HepG2 (cell line): Measurements from ENCODE around the gene STXBP5L. TPM values are rescaled to one million over a fixed set of nuclear protein-coding genes. Genes with fewer than 3 reads are reported as not detected.
"Not testable (repeated sequence)": the region's sequence is repeated elsewhere in the genome, so short reads cannot be mapped to it uniquely, and the experiment has no call there.

Experiments
- ATAC-seq: fragments of 200-7000 bp; cut with Tn5 transposase; 3 replicates; pipeline ENCODE4 v1.9.1; 2020; ENCODE audit warnings: mild to moderate bottlenecking, moderate library complexity
- BruUV-seq: library from RNA; stranded (reverse); fragments of 400-500 nt; replicated peaks from 2 replicates; lab custom pipeline; 2021; lab: Mats Ljungman, UMichigan
- CTCF ChIA-PET: fragments of 300-600 bp; formaldehyde crosslinking; extraction: SDS; loops from one replicate; lab custom pipeline; 2021; ENCODE audit warnings: low total read pairs, inconsistent platforms, low intra/inter-chr PET ratio; lab: Yijun Ruan, JAX
- POLR2A ChIA-PET: fragments of 350-600 bp; sonication (Branson Sonifier 250); formaldehyde crosslinking; loops from one replicate; lab custom pipeline; 2020; ENCODE audit warnings: antibody characterized with exemption, inconsistent platforms; lab: Yijun Ruan, JAX
- DNase-seq: peaks from one replicate; pipeline ENCODE4 v3.0.0-alpha.2; 2015; ENCODE audit warnings: low spot score
- FAIRE-seq: peaks from 3 replicates; lab custom pipeline; 2011; peaks lifted over from hg19 to GRCh38; lab: Jason Lieb, UNC
- H2AFZ ChIP-seq: one replicate; pipeline ENCODE4 v1.6.1; 2011; ENCODE audit warnings: low read length, inconsistent platforms
- H3K27ac ChIP-seq: fragments of 300-600 bp; 3 replicates; pipeline ENCODE4 v1.8.0; 2011; ENCODE audit warnings: mixed run types, mild to moderate bottlenecking, mixed read lengths, low read length, inconsistent platforms; ENCODE audit not compliant: insufficient read depth; ENCODE audit errors: extremely low read length
- H3K27me3 ChIP-seq, 2 experiments: fragments of 200-600 bp in 1 of 2; 2 replicates in 1 of 2; 3 replicates in 1 of 2; pipeline versions ENCODE4 v1.6.0 to v1.8.0; 2011; ENCODE audit warnings: low read length in 2 of 2, mild to moderate bottlenecking in 2 of 2, moderate library complexity in 2 of 2, inconsistent platforms in 1 of 2; ENCODE audit not compliant: insufficient read depth in 2 of 2, control insufficient read depth in 1 of 2
- H3K36me3 ChIP-seq, 2 experiments: fragments of 200-600 bp in 1 of 2; replicated peaks in 1 of 2; 2 replicates in 1 of 2; 3 replicates in 1 of 2; pipeline versions ENCODE4 v1.5.1 to v1.8.0; 2011; ENCODE audit warnings: low read length in 2 of 2, inconsistent platforms in 1 of 2; ENCODE audit not compliant: insufficient read depth in 2 of 2, control insufficient read depth in 1 of 2
- H3K4me1 ChIP-seq: 2 replicates; pipeline ENCODE4 v1.5.1; 2012; ENCODE audit warnings: low read length, inconsistent platforms; ENCODE audit not compliant: insufficient read depth
- H3K4me2 ChIP-seq: 2 replicates; pipeline ENCODE4 v1.6.0; 2011; ENCODE audit warnings: low read depth, low read length, inconsistent platforms
- H3K4me3 ChIP-seq, 3 experiments: fragments of 200-600 bp in 1 of 3; sonication (generic), shearing (Covaris generic) in 1 of 3; replicated peaks in 1 of 3; 2 replicates each; pipeline ENCODE4 v1.5.1; 2011 to 2016; ENCODE audit warnings: low read length in 3 of 3, inconsistent platforms in 2 of 3, low read depth in 2 of 3, mild to moderate bottlenecking in 2 of 3, control low read depth in 1 of 3, mixed read lengths in 1 of 3; ENCODE audit not compliant: insufficient read depth in 1 of 3
- H3K79me2 ChIP-seq: one replicate; pipeline ENCODE4 v1.6.1; 2011; ENCODE audit warnings: low read length, inconsistent platforms; ENCODE audit not compliant: insufficient read depth
- H3K9ac ChIP-seq: 2 replicates; pipeline ENCODE4 v1.6.0; 2011; ENCODE audit warnings: mild to moderate bottlenecking, low read depth, low read length, inconsistent platforms; ENCODE audit not compliant: insufficient read depth
- H3K9me3 ChIP-seq: 2 replicates; pipeline ENCODE4 v1.5.1; 2012; ENCODE audit warnings: mild to moderate bottlenecking, low read length
- H4K20me1 ChIP-seq: 2 replicates; pipeline ENCODE4 v1.6.0; 2011; ENCODE audit warnings: inconsistent platforms, mild to moderate bottlenecking, low read length, moderate library complexity; ENCODE audit not compliant: insufficient read depth
- EZH2 ChIP-seq: conservative IDR thresholded peaks from 2 replicates; pipeline ENCODE4 v1.6.1; 2012; ENCODE audit warnings: mild to moderate bottlenecking, low read depth, low read length, moderate library complexity
- SRY ChIP-seq: sonication (generic); formaldehyde crosslinking; IDR thresholded peaks from 2 replicates; pipeline ENCODE4 v1.8.0; 2022; ENCODE audit warnings: mild to moderate bottlenecking, missing genetic modification reagents
- ZNF414 ChIP-seq: sonication (generic); formaldehyde crosslinking; IDR thresholded peaks from 2 replicates; pipeline ENCODE4 v1.5.0; 2020; ENCODE audit warnings: missing genetic modification reagents
- ZNF746 ChIP-seq: sonication (generic); formaldehyde crosslinking; IDR thresholded peaks from 2 replicates; pipeline ENCODE4 v1.8.0; 2022; ENCODE audit warnings: mild to moderate bottlenecking, missing genetic modification reagents
- WGBS: methylation state at CpG from one replicate; pipeline ENCODE4 v1.1.6; 2017; ENCODE audit warnings: low lambda C conversion rate; 5-methylcytosine and 5-hydroxymethylcytosine counted together
- in situ Hi-C: cut with HindIII; loops from 2 replicates; pipeline ENCODE4 v1.10.0; 2017; ENCODE audit warnings: low pct_unique_long_range_greater_than_20kb; ENCODE audit not compliant: extremely low pct_ligation_motif_present
- intact Hi-C: fragments of 100-400 bp; cut with micrococcal nuclease; formaldehyde crosslinking; loops from one replicate; pipeline ENCODE4 v1.10.0; 2022; ENCODE audit not compliant: unreplicated experiment
- polyA plus RNA-seq, 8 experiments: library from polyadenylated mRNA; depleted of rRNA in 3 of 8; stranded (reverse) in 7 of 8; unstranded in 1 of 8; fragments of >200 nt; fragmentation: Illumina TruSeq in 4 of 8; extraction: Trizol in 4 of 8; gene quantifications; 2 replicates each; pipeline versions ENCODE4 v1.2.1 to v1.2.3, GENCODE V29; 2011 to 2016; ENCODE audit warnings: low read depth in 4 of 8, missing spikeins in 1 of 8, mixed read lengths in 1 of 8; ENCODE audit not compliant: insufficient read depth in 1 of 8
- total RNA-seq, 5 experiments: library from RNA; depleted of rRNA; stranded (reverse); fragments of >200 nt; fragmentation: Illumina TruSeq; extraction: Trizol; gene quantifications; 2 replicates each; pipeline ENCODE4 v1.2.3, GENCODE V29; 2016; ENCODE audit warnings: low read depth in 1 of 5
- TF ChIP-seq, protein P1 (sequence below): sonication (generic); formaldehyde crosslinking; IDR thresholded peaks from 2 replicates; pipeline ENCODE4 v1.5.0; 2020; ENCODE audit warnings: missing genetic modification reagents, mild to moderate bottlenecking, borderline replicate concordance
- TF ChIP-seq, protein P2 (sequence below): IDR thresholded peaks from 2 replicates; pipeline ENCODE4 v1.6.1; 2016; ENCODE audit warnings: missing genetic modification reagents, missing compliant biosample characterization

Gene STXBP5L
- total and polyA plus RNA-seq, 2 of the 13 experiments (the other 11 are each of a cell fraction or from before 2014, with no cell fraction given) = not detected

DNA sequence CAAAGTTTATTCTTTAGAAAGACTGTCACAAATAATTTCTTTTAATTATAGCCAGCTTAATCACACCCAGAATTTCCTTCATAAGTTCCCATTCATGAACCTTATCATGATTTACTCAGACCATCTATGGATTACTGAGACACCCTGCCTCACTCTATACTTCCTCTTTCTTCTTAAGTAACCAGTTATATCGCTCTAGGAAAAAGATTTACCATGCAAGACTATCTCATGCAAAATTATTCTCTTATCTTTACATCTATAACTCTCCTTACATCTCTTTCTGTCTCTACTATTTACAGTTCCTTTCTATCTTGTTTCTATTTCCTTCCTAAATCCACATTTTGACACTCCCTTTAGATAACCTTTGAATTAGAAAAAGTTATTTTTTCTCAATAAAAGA is 321.0 kb downstream of the STXBP5L start (continued):
- TF ChIP-seq, protein P1, sequence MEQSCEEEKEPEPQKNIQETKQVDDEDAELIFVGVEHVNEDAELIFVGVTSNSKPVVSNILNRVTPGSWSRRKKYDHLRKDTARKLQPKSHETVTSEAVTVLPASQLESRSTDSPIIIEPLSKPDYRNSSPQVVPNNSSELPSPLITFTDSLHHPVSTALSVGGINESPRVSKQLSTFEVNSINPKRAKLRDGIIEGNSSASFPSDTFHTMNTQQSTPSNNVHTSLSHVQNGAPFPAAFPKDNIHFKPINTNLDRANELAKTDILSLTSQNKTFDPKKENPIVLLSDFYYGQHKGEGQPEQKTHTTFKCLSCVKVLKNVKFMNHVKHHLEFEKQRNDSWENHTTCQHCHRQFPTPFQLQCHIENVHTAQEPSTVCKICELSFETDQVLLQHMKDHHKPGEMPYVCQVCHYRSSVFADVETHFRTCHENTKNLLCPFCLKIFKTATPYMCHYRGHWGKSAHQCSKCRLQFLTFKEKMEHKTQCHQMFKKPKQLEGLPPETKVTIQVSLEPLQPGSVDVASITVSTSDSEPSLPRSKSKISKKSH (CRISPR knock-in tag) = no peak
- TF ChIP-seq SRY (CRISPR knock-in tag) (no peak), EZH2 (no peak), ZNF746 (no peak), ZNF414 (no peak)
- TF ChIP-seq, protein P2, sequence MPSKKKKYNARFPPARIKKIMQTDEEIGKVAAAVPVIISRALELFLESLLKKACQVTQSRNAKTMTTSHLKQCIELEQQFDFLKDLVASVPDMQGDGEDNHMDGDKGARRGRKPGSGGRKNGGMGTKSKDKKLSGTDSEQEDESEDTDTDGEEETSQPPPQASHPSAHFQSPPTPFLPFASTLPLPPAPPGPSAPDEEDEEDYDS (CRISPR knock-in tag) = no peak
- TF ChIP-seq, all 625 proteins: peak for 0

- H4K20me1 ChIP-seq, H3K27me3 ChIP-seq, intact Hi-C loops, H3K4me1 ChIP-seq, FAIRE-seq, H3K9ac ChIP-seq, H3K36me3 ChIP-seq, H3K4me3 ChIP-seq, H3K79me2 ChIP-seq, H3K9me3 ChIP-seq, CTCF ChIA-PET, DNase-seq, H3K27ac ChIP-seq, H3K4me2 ChIP-seq, BruUV-seq, in situ Hi-C loops, POLR2A ChIA-PET, ATAC-seq, H2AFZ ChIP-seq: not testable (repeated sequence)
- WGBS = 56% methylated on average over 1 of the region's 1 CpG
Measured at GRCh38 chr3:121230194-121230593, 322.2 kb downstream of the STXBP5L start.
